Ishikawa (cell line): ENCODE measurements around the gene ZNF280D.

ENCODE experiments used
- CEBPB ChIP-seq: IDR thresholded peaks from 2 replicates; pipeline ENCODE4 v1.6.1; 2012
- CREB1 ChIP-seq: IDR thresholded peaks from 2 replicates; pipeline ENCODE4 v1.6.1; 2012; ENCODE audit warnings: low read depth
- EGR1 ChIP-seq: IDR thresholded peaks from 2 replicates; pipeline ENCODE4 v1.6.1; 2012
- EP300 ChIP-seq: IDR thresholded peaks from 2 replicates; pipeline ENCODE4 v1.6.1; 2012; ENCODE audit warnings: borderline replicate concordance
- FOXM1 ChIP-seq: IDR thresholded peaks from 2 replicates; pipeline ENCODE4 v1.6.1; 2012; ENCODE audit warnings: low read depth, borderline replicate concordance
- MAX ChIP-seq: IDR thresholded peaks from 2 replicates; pipeline ENCODE4 v1.6.1; 2012
- NFIC ChIP-seq: IDR thresholded peaks from 2 replicates; pipeline ENCODE4 v1.6.1; 2012
- RAD21 ChIP-seq: IDR thresholded peaks from 2 replicates; pipeline ENCODE4 v1.6.1; 2012; ENCODE audit warnings: low read depth
- REST ChIP-seq: IDR thresholded peaks from 2 replicates; pipeline ENCODE4 v1.6.1; 2012; ENCODE audit warnings: low read depth, mild to moderate bottlenecking
- TAF1 ChIP-seq: IDR thresholded peaks from 2 replicates; pipeline ENCODE4 v1.6.1; 2012; ENCODE audit warnings: low read depth, mild to moderate bottlenecking
- TCF12 ChIP-seq: IDR thresholded peaks from 2 replicates; pipeline ENCODE4 v1.6.1; 2012; ENCODE audit warnings: low read depth
- TEAD4 ChIP-seq: IDR thresholded peaks from 2 replicates; pipeline ENCODE4 v1.6.1; 2012
- USF1 ChIP-seq: IDR thresholded peaks from 2 replicates; pipeline ENCODE4 v1.6.1; 2012
- YY1 ChIP-seq: IDR thresholded peaks from 2 replicates; pipeline ENCODE4 v1.6.1; 2012; ENCODE audit warnings: low read depth
- ZBTB7A ChIP-seq: IDR thresholded peaks from 2 replicates; pipeline ENCODE4 v1.6.1; 2012; ENCODE audit warnings: low read depth

Gene ZNF280D

GRCh38 chr15:56690733-56691132 is 42.6 kb downstream of the ZNF280D start:
- TF ChIP-seq TCF12, result no peak
- TF ChIP-seq RAD21, result no peak
- TF ChIP-seq FOXM1, result no peak
- TF ChIP-seq TEAD4, result no peak
- no peak for TF ChIP-seq TAF1
- no peak for TF ChIP-seq EP300

- TF ChIP-seq EP300 (no peak), TAF1 (no peak), USF1 (no peak), CREB1 (no peak), MAX (no peak), FOXM1 (no peak), NFIC (no peak), REST (no peak)
These were observed 49.4 kb downstream of the ZNF280D start for GRCh38 chr15:56683908-56684307.

- TF ChIP-seq USF1, result no peak
- TF ChIP-seq REST, result no peak
- TF ChIP-seq EGR1, result no peak
- TF ChIP-seq NFIC, result no peak
- TF ChIP-seq ZBTB7A, result no peak
- no peak for TF ChIP-seq CREB1
- no peak for TF ChIP-seq EP300
These were observed 52.2 kb downstream of the ZNF280D start for GRCh38 chr15:56681113-56681512.

- TF ChIP-seq TCF12 (no peak), REST (no peak), ZBTB7A (no peak), FOXM1 (no peak), CEBPB (no peak), TAF1 (no peak), CREB1 (no peak), YY1 (no peak), USF1 (no peak), RAD21 (no peak), NFIC (no peak), MAX (no peak)
These were observed 54.1 kb downstream of the ZNF280D start for GRCh38 chr15:56679225-56679624.

GRCh38 chr15:56678571-56678970 is 54.7 kb downstream of the ZNF280D start:
- no peak for TF ChIP-seq USF1
- no peak for TF ChIP-seq TEAD4
- TF ChIP-seq REST, result no peak
- no peak for TF ChIP-seq FOXM1
- no peak for TF ChIP-seq YY1
- TF ChIP-seq EP300, result no peak
- TF ChIP-seq EGR1, result no peak
- no peak for TF ChIP-seq CEBPB
- no peak for TF ChIP-seq TCF12
- TF ChIP-seq MAX, result no peak
- no peak for TF ChIP-seq NFIC
